Measurements from ENCODE around the gene PITPNC1.
"Not testable (repeated sequence)": the region's sequence is repeated elsewhere in the genome, so short reads cannot be mapped to it uniquely, and the experiment has no call there.

Gene PITPNC1

GRCh38 chr17:67606896-67607604, 230.0 kb downstream of the PITPNC1 start:
- no peak for DNase-seq (ENCODE audit: low read depth in 2 of 3, low spot score in 1 of 3)

- no peak for DNase-seq (ENCODE audit: low read depth in 2 of 3, low spot score in 1 of 3)
These were observed 233.0 kb downstream of the PITPNC1 start for GRCh38 chr17:67610061-67610460.

GRCh38 chr17:67613961-67614360, 236.9 kb downstream of the PITPNC1 start:
- no peak for DNase-seq (ENCODE audit: low read depth in 2 of 3, low spot score in 1 of 3)

GRCh38 chr17:67615011-67615561, 238.0 kb downstream of the PITPNC1 start:
- no peak for DNase-seq (ENCODE audit: low read depth in 2 of 3, low spot score in 1 of 3)

- no peak for DNase-seq (ENCODE audit: low read depth in 2 of 3, low spot score in 1 of 3)
These were observed 238.7 kb downstream of the PITPNC1 start for GRCh38 chr17:67615736-67616135.

- no peak for DNase-seq (ENCODE audit: low read depth in 2 of 3, low spot score in 1 of 3)
These were observed 240.3 kb downstream of the PITPNC1 start for GRCh38 chr17:67617304-67617899.

GRCh38 chr17:67619555-67619954, 242.5 kb downstream of the PITPNC1 start:
- DNase-seq (ENCODE audit: low read depth in 2 of 3, low spot score in 1 of 3): no peak

- no peak for DNase-seq (ENCODE audit: low read depth in 2 of 3, low spot score in 1 of 3)
These were observed 243.0 kb downstream of the PITPNC1 start for GRCh38 chr17:67620088-67620487.

GRCh38 chr17:67620636-67621035, 243.6 kb downstream of the PITPNC1 start:
- DNase-seq (ENCODE audit: low read depth in 2 of 3, low spot score in 1 of 3): no peak

- DNase-seq (ENCODE audit: low read depth in 2 of 3, low spot score in 1 of 3): no peak
These were observed 246.7 kb downstream of the PITPNC1 start for GRCh38 chr17:67623767-67624166.

- no peak for DNase-seq (ENCODE audit: low read depth in 2 of 3, low spot score in 1 of 3)
These were observed 248.0 kb downstream of the PITPNC1 start for GRCh38 chr17:67624886-67625656.

GRCh38 chr17:67625971-67626370, 248.9 kb downstream of the PITPNC1 start:
- DNase-seq (ENCODE audit: low read depth in 2 of 3, low spot score in 1 of 3): no peak

GRCh38 chr17:67628580-67629013, 251.5 kb downstream of the PITPNC1 start:
- no peak for DNase-seq (ENCODE audit: low read depth in 2 of 3, low spot score in 1 of 3)

- DNase-seq (ENCODE audit: low read depth in 2 of 3, low spot score in 1 of 3): no peak
These were observed 252.9 kb downstream of the PITPNC1 start for GRCh38 chr17:67629971-67630320.

- DNase-seq (ENCODE audit: low read depth in 2 of 3, low spot score in 1 of 3): not testable (repeated sequence)
These were observed 253.8 kb downstream of the PITPNC1 start for GRCh38 chr17:67630836-67631235.

GRCh38 chr17:67632141-67632540, 255.1 kb downstream of the PITPNC1 start:
- no peak for DNase-seq (ENCODE audit: low read depth in 2 of 3, low spot score in 1 of 3)

- no peak for DNase-seq (ENCODE audit: low read depth in 2 of 3, low spot score in 1 of 3)
These were observed 256.7 kb downstream of the PITPNC1 start for GRCh38 chr17:67633751-67634211.

GRCh38 chr17:67635681-67636080, 258.6 kb downstream of the PITPNC1 start:
- no peak for DNase-seq (ENCODE audit: low read depth in 2 of 3, low spot score in 1 of 3)

- no peak for DNase-seq (ENCODE audit: low read depth in 2 of 3, low spot score in 1 of 3)
These were observed 259.2 kb downstream of the PITPNC1 start for GRCh38 chr17:67636312-67636711.

GRCh38 chr17:67636834-67637520, 259.9 kb downstream of the PITPNC1 start:
- DNase-seq (ENCODE audit: low read depth in 2 of 3, low spot score in 1 of 3): no peak

Measured in stimulated activated CD4-positive, alpha-beta T cell treated with anti-CD3 and anti-CD28 coated beads, Interleukin-12 subunit alpha, Interleukin-12 subunit beta, amount 100 ng/mL, for 48 hours (primary cell).